Stimulated activated CD8-positive, alpha-beta memory T cell treated with anti-CD3 and anti-CD28 coated beads, Interleukin-7, amount 100 ng/mL, for 4 hours (primary cell): ENCODE measurements around the gene TMLHE.
"Not testable (repeated sequence)": the region's sequence is repeated elsewhere in the genome, so short reads cannot be mapped to it uniquely, and the experiment has no call there.

ENCODE experiments used
- DNase-seq, 2 donors: peaks; one replicate each; pipeline ENCODE4 v3.0.0-alpha.2; 2020; ENCODE audit warnings: low read depth in 2 of 2

TMLHE gene

GRCh38 chrX:155495134-155495533 is 117.6 kb downstream of the TMLHE start:
- not testable (repeated sequence) for DNase-seq

DNA sequence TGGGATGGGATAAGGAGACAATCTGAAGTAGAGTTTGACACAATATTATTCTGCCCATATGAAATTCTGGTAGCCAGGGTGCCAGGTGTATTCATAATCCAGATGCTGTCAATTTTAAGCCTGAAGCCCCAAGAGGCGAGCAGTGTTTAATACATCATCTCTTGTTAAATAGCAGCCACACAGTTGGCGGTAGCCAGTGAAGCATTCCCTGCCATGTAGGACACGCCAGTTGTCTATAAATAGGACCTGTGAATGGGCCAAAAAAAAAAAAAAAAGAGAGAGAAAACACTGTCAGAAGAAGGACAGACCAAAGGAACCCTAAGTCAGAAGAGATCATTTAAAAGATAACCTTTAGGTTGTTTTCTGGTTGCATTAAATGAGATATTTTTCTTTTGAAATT is 121.3 kb downstream of the TMLHE start:
- DNase-seq: not testable (repeated sequence)

DNA sequence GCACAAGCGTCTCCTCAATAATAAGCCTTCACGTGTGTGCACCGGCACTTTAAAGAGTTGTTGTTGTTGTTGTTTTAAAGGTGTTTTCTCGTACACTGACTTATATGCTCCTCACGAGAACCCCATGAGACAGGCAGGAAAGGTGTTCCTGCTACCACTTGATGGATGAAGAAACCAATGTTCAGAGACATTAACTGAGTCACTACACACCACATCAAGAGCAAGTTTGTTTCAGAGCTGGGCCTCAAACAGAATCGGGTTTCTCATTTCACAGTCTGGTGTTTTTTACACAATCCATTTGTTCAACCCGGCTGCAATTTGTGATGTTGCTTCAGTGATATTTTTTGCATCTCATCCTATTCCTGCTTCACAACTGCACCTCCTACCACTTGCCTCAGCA is 135.6 kb downstream of the TMLHE start:
- not testable (repeated sequence) for DNase-seq

DNA sequence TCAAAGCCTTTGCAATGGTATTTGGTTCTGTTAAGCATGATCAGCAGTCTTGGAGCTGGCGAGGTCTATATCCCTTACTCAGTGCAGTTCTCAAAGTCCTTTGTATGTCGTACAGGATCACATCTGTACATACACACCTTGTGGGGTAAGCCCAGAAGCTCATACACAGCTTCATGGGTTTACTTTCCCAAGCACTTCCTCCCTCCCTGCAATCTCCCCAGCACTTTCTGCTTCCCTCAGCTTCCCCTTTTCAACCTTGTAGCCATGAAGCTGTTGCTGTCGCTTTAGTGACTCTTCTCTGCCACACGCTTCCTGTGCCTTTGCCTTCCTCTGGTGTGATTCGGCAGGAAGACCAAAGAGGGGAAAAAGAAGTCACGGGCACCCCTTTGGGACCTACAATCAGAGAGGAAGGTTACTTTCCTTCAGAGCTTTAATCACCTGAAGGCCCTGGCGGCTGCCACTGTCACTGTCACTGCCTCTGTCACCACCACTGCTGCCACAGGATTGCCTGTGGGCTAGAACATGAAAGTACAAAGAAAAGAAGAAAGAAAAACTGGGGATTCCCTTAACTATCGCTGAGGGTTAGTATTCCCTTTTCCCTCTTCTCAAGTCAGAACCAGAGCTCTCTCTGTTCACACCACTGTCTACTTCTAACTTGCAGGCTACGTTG is 146.3 kb downstream of the TMLHE start:
- not testable (repeated sequence) for DNase-seq

- not testable (repeated sequence) for DNase-seq
These were observed 152.3 kb downstream of the TMLHE start for GRCh38 chrX:155460501-155460900.

DNA sequence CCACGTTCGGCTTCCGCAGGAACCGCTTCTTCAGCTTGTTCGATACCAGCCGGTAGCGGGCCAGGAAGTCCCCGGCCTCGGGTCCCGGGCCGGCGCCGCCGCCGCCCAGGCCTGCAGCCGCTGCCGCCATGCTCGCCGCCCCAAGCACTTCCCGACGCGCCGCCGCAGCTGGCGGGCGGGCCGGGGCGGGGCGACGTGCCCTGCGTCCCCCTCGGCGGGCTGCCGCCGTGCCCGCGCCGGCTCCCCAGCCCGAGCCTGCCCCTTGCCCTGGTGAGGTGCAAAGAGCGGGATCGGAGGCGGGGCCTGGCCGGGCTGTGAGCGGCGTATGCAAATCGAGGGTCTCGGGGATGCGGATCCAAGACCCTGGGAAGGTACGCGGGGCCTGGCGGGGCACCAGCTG is 154.3 kb downstream of the TMLHE start, which contains the start of gene F8A3:
Gene F8A3 (minus strand): TSS at position 150 of the 400 bp plus-strand sequence. CDS start 20 bp downstream, at position 130.
- not testable (repeated sequence) for DNase-seq

- not testable (repeated sequence) for DNase-seq
These were observed 154.8 kb downstream of the TMLHE start for GRCh38 chrX:155457761-155458447.

- DNase-seq: no peak
These were observed 171.7 kb downstream of the TMLHE start for GRCh38 chrX:155441097-155441496.
